Umbilical cord (tissue), 2 donors: ENCODE measurements around the gene DIPK1A. TPM values are rescaled to one million over a fixed set of nuclear protein-coding genes. Genes with fewer than 3 reads are reported as not detected.

Experiments
- DNase-seq: peaks from one replicate; pipeline ENCODE4 v3.0.0-alpha.2; 2015; ENCODE audit warnings: low spot score
- total RNA-seq: library from RNA; depleted of rRNA; stranded (reverse); fragments of >200 nt; gene quantifications from one replicate; pipeline ENCODE4 v1.2.3, GENCODE V29; 2014; ENCODE audit warnings: low replicate concordance; ENCODE audit not compliant: insufficient read depth

Gene DIPK1A
- total RNA-seq, 1 donor from 2014 or later = 9.6 TPM

DNA sequence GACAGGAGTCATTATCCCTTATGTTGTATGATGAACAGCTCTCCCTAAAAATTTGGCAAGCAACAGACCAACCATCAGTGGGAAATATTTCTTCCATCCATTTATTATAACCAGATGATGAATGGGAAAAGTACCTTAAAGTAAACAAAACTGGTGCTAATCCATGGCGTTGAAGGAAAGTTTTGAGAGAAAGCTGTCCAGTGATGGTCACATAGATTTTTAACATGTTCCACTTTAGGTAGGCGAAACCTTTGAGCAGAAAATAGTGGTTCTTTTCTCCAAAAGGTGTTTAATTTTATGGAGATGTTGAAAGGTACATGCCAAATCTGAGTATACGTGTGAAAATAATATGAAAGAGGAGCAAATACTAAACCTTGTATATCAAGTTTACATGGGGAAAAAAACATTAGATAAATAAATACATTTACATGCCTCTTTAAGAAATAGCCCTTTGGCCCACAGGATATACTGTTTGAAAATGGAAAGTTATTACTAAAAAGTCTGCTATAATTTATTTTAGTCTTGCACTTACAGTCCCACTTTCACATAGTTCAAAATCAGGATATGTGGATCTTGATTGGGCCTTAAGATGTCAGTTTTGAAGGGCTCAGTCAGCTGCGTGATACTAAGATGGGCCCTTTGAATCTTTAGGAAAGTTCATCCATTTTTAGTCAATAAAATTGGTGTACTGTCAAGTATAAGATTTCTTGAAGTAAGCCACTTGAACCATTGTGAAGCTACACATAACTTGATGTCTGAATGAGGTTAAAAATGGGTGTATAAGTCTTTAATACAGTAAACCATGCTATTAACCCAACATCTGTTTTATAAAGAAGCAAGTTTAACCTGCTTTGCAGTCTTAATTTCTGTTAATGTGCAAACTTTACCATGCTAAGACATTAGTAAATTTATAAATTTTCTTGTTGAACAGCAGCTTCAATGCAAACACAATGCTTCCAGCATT, 118.9 kb downstream of the DIPK1A start:
- no peak for DNase-seq

DNA sequence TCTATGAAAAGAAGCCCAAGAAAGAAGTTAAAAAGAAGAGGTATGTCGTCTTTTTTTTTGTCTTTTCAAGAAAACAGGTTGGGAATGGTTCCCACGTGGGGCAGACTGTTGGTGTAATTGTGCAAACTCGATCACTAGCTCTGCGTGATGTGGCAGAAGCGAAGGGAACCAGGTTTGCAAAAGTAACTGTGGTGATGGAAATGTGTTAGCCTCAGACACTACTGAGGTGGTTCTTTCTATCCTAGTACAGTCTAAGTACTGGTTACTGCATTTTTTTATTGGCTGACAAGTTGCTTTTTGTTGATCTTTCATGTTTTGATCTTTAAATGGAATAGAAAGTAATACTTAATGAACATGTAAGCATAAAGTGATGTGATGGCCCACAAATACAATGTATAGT, 120.7 kb downstream of the DIPK1A start:
- DNase-seq = no peak

DNA sequence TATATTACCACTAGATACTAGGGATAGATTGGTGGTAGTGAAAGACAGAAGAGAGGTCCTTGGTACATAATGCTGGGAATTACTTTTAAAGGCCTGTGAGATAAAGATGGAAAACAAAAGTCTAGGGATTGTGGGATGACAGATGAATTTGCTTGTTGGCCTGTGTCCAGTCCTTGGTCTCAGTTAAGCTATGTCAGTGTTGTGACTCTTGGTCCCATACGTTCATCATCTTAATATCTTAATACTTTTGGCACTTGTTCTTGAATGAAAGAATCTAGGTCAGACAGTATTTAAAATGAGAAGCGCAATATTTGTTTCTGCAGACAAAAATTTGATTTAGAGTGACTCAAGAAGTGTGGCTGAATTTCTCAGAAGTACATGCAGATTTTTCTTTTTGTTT, 121.8 kb downstream of the DIPK1A start:
- peak; percentile 29 for DNase-seq

DNA sequence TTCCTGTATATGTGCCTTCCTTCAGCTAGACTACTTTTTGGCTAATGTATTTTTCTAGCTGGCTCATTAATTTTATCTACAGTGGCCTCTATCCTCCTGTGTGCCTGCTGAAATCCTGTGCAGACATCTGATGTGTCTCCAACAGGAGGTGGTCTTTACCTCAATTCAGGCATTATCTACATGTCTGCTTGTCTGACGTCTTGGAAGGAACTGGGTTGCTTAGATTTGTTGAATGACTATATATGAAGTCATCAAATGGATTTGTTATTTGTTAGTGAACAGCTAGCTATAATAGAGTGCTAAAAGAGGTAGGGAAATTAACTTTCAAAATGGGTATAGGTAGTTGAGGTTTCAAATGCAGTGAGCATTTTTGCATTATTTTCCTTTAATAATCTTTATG, 122.7 kb downstream of the DIPK1A start:
- no peak for DNase-seq

DNA sequence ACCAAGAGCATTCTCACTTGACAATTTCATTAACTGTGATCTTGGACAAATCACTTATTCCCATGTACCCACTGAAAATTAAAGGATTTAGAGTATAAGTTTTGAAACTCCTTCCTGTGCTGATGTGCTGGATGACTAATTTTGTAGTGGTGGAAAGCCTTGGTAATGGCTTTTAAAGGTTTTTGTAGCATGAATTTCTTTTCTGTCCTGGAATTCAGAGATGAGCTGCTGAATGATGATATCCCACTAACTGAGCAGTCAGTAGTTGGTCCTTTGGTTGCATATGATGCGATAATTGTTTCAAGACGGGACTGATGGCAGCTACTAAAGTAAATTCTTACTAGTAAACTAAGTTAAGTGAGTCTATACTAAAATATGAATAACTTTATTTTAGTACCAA, 124.2 kb downstream of the DIPK1A start:
- no peak for DNase-seq

DNA sequence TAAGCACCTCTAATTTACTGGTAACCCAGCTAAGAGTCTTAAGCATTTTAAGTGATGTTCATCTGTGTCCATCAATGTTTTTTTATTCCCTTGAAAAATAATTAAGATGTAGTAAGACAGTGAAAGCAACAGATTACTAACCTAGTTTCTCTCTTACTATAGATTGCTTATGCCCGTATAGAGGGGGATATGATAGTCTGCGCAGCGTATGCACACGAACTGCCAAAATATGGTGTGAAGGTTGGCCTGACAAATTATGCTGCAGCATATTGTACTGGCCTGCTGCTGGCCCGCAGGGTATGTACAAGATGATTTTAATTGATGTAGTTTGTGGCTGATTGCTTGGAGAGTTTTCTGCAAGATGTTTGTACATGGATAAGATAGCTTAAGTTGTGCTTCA, 126.6 kb downstream of the DIPK1A start:
- no peak for DNase-seq

DNA sequence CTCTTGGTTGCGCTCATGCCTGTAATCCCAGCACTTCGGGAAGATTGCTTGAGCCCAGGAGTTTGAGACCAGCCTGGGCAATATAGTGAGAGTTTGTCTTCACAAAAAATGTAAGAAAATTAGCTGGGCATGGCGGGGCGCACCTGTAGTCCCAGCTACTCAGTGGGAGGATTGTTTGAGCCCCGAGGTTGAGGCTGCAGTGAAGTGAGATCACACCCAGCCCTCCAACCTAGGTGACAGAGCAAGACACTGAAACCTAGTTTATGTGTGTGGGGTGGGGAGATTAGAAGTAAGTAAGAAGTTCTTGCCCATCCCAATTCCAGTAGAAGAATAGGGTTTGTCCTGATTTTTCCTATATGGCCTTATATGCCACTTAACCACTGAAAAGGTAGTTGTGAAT, 127.4 kb downstream of the DIPK1A start:
- no peak for DNase-seq

DNA sequence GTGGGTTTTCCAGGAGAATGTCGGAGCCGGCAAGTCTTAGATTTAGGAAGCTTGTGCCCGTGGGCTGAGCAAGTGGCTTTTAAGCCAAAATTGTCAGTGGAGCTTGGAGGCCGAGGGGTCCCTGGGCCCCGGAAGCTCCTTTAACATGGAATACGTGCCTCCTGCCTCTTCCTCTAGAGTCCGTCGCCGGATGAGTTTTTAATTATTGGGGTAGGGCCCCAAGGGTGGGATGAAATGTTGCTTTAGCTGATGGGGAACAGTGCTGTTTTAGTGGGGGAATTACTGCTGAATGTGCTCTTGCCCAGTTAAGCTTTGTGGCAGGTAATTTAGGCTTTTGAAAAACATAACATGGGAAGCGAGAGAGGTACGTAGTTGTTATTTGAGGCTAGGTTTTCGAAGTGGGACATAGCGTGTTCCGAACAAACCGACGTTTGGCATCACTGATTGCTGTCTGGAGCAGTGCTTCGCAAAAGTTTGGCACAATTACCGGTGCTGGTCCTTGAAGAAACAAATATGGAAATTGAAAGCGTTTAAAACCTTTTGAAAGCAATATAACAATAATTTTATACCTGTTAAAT, 128.6 kb downstream of the DIPK1A start:
- no peak for DNase-seq

DNA sequence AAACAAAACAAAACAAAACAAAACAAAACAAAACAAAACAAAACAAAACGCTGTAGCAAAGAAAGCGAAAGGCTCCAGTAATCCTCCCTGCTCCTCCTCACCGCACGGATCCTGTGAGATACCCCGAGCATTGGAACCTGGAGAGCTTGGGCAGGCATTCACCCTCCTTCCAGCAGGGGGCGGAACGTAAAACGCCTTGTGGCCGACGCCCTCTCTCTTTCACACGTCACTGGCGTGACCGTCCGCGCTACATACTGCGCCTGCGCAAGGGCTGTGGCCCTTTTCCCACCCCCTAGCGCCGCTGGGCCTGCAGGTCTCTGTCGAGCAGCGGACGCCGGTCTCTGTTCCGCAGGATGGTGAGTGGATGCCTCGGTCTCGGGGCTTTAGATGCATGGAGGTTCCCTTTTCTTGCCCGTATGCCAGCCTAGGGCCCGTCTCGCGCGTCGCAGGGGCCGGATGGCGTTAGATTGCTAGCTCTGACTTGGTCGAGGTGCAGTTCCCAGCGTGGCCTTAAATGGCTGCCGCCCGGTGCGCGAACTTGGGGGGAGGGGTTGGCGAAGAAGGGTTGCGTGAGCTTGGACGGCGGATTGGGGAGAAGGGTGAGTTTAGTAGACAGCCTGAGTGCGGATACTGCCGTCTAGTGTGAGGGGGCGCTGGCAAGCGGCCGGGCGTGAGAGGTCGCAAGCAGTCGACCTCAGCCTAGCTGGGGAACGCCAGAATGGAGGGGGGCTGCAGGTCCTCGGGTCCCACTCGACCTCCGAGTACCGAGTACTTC, 129.3 kb downstream of the DIPK1A start, which contains the start of gene RPL5:
Gene RPL5 (plus strand): TSS at position 279 of the 775 bp plus-strand sequence. CDS start 75 bp downstream, at position 354.
- DNase-seq = peak; percentile 99

DNA sequence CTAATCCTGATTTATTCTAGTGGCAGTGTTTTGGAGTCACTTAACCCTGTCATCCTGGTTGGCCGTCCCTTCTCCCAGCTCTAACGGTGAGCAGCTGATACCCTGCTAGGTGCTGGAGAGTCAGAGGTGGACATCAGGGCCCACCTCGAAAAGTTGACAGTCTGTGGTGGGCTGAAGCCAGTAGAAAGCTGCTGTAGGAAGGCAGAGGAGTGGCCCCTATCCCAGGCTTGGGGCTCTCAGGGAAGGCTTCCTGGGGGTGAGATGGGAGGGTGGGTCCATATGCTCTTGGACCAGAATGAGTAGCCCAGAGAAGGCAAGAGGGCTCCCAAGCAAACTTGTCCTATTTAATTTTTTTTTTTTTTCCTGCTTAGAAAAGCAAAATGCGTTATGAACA, 129.9 kb downstream of the DIPK1A start:
- DNase-seq = no peak

DNA sequence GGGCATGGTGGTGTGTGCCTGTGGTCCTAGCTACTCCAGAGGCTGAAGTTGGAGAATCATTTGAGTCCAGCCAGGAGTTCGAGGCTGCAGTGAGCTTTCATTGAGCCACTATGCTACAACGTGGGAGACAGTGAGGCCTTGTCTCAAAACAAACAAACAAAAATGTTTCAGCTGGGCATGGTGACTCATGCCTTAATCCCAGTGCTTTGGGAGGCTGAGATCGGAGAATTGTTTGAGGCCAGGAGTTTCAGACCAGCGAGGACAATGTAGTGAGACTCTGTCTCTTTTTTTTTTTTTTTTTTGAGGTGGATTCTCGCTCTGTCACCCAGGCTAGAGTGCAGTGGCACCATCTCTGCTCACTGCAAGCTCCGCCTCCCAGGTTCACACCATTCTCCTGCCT, 134.5 kb downstream of the DIPK1A start:
- no peak for DNase-seq

DNA sequence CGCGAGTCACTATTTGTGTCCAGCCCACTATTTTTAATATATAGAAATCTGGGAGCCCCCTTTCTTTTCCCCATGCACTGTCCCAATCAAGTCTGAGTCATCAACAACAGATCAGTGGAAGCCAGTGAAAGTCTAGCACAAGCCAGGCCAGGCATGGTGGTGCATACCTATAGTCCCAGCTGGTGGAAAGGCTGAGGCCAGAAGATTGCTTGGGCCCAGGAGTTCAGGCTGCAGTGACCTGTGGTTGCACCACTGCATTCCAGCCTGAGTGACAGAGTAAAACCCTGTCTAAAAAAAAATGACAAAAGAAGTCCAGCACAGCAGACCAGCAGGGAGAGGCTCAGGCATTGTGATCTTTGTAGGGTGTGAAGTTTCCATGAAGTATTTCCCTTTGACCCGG, 138.4 kb downstream of the DIPK1A start:
- no peak for DNase-seq

DNA sequence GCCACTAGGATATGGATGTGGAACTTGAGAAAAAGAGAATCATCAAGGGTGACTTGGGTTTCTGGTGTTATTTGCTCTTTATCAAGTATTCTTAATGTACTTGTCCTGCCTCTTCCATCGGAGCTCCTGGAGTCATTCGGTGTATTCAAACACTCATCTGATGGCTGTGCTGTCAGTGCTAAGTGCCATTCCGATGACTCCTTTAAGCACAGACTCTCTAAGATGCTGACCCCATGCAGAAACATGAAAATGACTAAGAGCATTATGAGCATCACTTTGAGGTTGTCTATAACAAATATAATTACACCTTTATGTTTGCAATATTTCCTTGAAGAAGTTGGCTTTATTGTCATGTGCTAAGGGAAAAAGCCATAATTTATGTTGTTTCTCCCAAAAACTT, 140.7 kb downstream of the DIPK1A start:
- DNase-seq = no peak

DNA sequence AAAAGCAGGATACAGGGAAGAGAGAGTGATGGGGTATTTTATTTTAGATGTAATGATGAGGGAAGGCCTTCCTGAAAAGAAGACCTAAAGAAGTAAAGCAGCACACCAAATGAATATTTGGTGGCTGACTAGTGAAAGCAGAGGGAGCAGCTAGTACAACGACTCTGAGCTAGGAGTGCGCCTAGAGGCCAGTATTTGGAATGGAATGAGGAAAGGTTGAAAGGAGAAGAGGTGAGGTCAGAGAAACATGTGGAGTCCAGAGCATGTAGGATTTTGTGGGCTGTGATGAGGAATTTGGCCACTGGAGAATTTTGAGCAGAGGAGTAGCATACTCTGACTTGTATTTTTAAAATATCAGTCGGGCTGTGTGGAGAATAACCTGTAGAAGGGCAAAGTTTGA, 141.2 kb downstream of the DIPK1A start:
- DNase-seq = no peak

DNA sequence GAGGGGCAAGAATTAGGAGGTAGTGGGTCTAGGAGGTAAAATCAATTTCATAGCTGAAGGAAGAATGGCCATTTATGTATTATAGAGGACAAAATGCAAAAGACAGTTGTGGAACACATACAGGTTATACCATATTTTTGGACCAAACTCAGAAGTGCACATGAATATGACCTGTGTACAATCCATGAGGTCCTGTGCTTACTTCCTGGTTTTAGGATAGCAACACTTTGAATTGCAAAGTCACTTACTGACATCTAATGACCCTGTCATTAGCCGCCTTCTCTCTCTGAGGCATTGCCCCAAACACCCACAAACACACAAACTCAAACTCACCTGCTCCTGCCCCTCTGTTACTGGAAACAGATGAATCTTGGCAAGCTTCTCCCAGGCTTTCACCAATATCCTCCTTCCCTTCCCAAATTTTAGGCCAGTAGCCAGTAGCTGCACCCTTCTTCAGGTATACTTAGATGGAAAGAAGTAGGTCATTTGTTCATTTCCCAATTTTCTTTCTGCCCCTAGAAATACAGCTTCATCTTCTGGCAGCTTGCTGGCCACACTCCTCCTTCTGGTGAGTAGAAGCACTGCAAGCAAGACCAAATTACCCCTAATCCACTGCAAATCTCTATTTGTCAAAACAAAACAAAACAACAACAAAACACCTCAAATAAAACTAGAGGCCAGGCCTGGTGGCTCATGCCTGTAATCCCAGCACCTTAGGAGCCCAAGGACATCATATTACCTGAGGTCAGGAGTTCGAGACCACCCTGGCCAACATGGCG, 143.1 kb downstream of the DIPK1A start:
- no peak for DNase-seq

DNA sequence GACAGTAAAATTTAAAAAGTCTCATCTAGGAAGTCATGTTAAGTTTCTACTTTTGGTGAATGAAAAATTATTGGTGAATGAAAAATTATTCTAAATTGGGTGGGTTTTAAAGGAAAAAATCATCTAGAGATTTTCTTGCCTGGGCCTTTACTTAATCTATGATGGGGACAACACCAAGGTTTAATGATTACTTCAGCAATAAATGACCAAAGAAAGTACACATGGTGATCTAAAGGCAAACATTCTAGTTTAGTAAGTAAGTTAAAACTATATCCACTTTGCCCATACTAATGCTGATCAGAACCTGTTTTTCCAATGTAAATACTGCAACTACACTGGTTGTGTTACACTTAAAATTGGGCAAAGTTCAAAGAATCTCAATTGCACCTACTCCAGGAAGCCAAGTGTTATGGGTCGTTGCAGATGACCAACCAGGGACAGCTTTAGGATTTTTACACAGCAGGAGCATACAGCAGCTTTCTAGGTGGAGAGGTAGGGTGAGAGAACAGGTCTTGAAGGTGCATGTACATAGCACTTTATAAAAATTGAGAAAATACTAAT, 144.0 kb downstream of the DIPK1A start:
- no peak for DNase-seq

DNA sequence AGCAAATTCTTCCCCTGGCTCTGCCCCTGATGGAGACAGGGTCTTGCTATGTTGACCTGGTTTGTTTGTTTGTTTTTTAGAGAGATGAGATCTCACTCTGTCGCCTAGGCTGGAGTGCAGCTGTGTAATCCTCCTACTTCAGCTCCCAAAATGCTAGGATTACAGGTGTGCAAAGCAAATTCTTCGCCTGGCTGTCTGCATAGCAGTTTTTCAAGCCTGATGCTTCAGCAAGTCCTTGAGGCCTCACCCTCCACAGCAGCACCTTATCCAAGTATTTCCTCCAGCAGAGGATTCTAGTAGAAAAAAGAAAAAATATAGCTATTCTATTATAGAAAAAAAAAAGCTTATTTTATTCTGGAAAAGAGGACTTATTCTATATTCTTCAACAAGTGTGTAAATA, 144.5 kb downstream of the DIPK1A start:
- no peak for DNase-seq

DNA sequence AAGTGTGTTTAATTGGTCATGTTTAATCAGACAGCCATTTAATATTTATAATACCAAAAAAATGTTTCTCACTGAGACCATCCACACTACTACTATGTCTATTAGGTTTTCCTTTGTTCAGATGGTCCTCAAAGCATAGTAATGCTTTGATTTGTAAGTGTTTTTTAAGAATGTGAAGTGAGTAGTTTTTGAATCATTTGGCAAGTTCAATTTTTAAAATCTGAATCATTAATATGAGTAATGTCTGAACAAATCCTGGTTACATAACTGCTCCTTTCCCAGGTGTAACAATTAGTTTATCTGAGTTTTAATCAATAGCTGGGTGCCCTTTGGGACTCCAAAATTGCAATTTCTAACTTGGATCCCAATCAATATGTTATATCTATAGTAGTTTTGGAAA, 152.9 kb downstream of the DIPK1A start:
- no peak for DNase-seq

DNA sequence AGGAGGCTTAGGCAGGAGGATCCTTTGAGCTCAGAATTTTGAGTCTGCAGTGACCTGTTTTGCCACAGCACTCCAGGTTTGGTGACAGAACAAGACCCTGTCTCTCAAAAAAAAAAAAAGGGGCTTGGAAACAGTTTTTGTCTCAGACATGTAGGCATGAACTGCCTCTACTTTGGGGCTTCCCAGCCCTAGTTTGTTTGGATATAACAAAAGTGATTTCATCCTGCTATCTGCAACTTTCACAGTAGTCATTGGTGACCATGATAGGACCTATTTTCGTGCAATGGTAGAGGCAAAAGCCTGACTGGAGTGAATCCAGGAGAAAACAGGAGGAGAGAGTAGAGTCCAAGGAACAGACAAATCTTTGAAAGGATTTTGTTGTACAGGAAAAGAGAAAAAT, 156.0 kb downstream of the DIPK1A start:
- DNase-seq = no peak

DNA sequence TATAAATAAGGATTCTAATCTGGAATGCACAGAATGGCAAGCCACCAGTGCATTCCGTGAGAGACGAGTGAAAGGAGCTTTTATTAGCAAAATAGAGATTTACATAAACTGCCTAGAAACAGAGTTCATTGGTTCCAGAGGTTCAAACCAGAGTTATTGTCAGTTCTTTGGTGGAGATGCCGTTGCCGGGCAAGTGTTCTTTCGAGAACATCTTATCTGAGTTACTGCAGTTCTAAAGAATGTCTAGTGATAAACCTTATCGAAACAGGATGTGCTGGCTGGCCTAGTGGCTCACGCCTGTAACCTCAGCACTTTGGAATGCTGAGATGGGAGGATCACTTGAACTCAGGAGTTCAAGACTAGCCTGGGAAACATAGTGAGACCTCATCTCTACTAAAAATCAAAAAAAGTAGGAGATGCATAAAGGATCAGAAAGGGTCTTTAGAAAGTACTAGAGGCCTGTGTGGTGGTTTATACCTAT, 156.5 kb downstream of the DIPK1A start:
- DNase-seq = peak; percentile 95
